HG02852 (cell line): Measurements from ENCODE around the gene EIF3F.
"Not testable (repeated sequence)": the region's sequence is repeated elsewhere in the genome, so short reads cannot be mapped to it uniquely, and the experiment has no call there.

Experiments used
- ATAC-seq: cut with Tn5 transposase; IDR thresholded peaks from one replicate; pipeline ENCODE4 v1.9.1; 2021; ENCODE audit warnings: mild to moderate bottlenecking, moderate library complexity; ENCODE audit not compliant: unreplicated experiment

Gene EIF3F

DNA sequence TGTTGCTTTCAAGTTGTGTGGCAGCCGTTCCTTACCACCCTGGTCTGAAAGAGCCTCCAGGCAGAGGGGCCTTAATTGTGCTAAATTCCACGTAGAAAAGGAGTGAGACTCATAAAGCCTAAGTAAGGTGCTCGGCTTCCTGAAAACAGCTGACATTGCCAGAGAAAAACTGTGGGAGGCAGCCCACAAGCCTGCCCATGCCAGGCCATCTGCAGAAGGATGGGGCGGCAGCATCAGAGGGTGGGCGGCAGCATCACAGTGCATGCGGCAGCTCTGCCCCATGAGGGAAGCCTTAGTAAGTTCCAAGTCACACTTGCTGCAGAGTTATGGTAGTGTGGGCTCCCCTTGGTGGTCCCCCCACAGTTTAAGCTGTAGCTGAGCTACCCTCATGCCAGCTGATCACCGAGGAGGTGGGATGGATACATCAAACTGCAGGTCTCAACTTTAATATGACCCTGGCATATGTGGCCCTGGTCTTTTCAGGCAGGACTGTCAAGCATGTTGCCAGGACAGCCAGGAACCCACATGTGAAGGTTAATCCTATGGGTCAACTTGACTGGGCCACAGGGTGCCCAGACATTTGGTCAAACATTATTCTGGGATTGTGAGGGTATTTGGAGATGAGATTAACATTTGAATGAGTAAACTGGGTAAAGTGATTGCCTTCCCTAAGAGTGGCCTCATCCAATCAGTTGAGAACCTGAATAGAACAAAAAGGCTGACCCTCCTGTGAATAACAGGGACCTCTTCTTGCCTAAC is 3.1 kb upstream of the EIF3F start:
- ATAC-seq: no peak

DNA sequence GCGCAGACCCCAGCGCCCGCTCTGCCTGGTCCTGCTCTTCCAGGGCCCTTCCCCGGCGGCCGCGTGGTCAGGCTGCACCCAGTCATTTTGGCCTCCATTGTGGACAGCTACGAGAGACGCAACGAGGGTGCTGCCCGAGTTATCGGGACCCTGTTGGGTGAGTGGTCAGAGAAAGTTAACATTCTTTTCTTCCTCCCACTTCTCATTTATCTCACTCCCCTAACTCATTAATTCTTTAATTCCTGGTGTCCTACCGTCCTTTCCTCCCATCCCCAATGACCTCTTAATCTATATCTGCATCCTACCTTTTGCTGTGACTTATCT is 385 bp downstream of the EIF3F start:
- not testable (repeated sequence) for ATAC-seq

- ATAC-seq: no peak
These were observed 7.6 kb downstream of the EIF3F start for GRCh38 chr11:7994581-7995278.

GRCh38 chr11:7999795-8000194 is 12.7 kb downstream of the EIF3F start:
- ATAC-seq: no peak

DNA sequence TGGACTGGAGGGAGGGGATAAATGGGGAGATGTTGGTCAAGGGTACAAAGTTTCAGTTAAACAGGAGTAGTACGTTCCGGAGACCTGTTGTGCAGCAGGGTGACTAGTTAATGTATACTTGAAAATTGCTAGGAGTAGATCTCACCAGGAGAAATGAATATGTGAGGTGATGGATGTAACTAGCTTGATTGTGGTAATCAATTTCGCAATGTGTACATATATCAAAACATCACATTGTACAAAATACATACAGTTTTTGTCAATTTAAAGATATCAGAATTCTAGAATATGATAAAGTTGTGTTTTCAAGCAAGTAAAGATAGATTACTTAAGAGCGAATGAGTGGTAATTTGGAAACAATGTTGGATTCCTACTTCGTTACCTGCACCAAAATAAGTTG is 13.3 kb downstream of the EIF3F start:
- no peak for ATAC-seq

DNA sequence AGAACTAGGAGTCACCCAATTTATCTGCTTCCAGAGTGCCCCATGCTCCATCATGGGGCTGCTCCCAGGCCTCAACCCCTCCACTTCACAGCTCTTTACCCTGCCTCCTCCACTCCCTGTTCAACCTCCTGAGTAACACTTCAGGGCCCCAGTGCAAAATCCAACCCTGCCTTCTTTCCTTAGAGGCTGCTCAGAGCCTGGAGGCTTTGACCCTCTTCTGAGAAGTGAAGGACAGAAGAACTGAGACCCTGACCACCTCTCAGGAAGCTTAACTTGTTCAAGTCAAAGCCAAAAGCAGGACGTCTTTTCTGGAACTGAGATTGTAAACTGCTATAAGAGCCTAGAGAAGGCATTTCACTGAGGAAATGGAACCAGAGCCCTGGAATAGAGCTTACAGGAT is 15.5 kb downstream of the EIF3F start:
- ATAC-seq: no peak

- ATAC-seq: no peak
These were observed 16.1 kb downstream of the EIF3F start for GRCh38 chr11:8003187-8003586.

DNA sequence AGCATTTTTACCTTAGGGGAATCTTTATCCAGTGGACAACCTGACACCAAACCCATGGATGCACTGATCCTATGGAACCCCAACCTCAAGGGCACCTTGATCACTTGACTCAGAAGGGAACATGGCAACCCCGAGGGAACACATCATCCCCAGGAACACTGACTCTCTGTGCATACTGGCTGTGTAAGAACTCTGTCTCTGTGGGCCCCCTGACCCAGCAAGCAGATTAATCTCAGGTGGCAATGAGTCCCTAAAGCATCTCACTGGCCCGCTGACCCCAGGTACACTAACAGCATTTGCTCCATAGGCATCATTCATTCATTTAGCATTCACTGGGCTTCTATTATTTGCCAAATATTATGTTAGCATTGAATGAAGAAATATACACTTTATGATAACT is 16.9 kb downstream of the EIF3F start:
- no peak for ATAC-seq

DNA sequence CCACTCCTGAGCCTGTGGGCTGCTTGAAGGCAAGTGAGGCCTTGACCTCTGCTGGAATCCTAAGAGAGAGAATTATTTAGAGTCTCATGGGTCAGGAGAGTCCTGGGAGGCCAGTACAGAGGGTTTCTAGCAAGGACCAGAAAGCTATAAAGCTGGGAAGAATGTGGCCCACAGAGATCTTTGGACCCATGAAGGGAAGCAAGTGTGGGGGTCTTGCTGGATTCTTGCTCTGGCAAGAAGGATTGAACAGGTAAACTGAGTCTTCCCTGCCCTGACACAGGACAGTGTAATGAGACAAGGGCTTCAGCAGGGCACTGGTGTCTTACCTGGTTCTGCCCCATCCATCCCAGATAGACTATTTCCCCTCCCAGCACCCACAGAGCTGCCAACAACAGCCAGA is 18.4 kb downstream of the EIF3F start:
- ATAC-seq: no peak

GRCh38 chr11:8006349-8006977 is 19.3 kb downstream of the EIF3F start:
- ATAC-seq: peak; percentile 82

DNA sequence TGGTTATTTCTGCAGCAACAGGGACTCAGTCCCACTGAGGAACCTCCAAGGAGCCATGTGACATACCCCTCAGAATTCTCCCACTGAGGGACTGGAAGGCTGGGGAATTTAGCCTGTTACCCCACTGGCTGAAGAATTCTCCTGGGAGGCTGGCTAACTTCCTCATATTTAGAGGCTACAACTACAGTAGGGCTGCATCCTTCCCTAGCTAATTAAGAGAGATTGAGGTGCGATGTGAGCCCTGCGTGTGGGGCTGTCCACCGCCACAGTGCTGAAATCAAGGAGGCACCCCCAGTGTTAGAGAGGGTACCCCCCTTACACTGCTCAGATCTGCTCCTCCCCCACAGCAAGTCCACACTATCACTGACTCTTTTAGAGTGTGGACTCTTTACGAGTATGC is 21.1 kb downstream of the EIF3F start:
- ATAC-seq: no peak

- no peak for ATAC-seq
These were observed 22.7 kb downstream of the EIF3F start for GRCh38 chr11:8009856-8010255.

- ATAC-seq: no peak
These were observed 24.2 kb downstream of the EIF3F start for GRCh38 chr11:8011371-8011770.

- no peak for ATAC-seq
These were observed 24.9 kb downstream of the EIF3F start for GRCh38 chr11:8011981-8012444.

- ATAC-seq: no peak
These were observed 26.7 kb downstream of the EIF3F start for GRCh38 chr11:8013833-8014232.

GRCh38 chr11:8015753-8016239 is 28.7 kb downstream of the EIF3F start:
- ATAC-seq: no peak

DNA sequence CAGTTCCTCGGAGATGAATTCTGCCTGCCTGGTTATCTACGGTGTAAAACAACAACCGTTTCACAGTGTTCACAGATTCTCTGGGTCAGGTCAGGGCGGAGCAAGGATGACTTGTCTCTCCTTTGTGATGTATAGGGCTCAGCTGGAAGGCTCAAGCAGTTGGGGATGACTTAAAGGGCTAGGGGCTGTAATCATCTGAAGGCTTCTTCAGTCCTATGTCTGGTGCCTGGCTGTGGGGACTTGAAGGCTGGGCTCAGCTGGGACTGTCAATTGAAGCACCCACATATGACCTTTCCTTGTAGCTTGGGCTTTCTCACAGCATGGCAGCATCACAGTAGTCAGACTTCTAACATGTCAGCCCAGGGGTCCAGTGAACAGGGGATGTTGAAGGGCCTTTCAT is 29.3 kb downstream of the EIF3F start:
- ATAC-seq: no peak

- ATAC-seq: no peak
These were observed 29.9 kb downstream of the EIF3F start for GRCh38 chr11:8017071-8017470.

DNA sequence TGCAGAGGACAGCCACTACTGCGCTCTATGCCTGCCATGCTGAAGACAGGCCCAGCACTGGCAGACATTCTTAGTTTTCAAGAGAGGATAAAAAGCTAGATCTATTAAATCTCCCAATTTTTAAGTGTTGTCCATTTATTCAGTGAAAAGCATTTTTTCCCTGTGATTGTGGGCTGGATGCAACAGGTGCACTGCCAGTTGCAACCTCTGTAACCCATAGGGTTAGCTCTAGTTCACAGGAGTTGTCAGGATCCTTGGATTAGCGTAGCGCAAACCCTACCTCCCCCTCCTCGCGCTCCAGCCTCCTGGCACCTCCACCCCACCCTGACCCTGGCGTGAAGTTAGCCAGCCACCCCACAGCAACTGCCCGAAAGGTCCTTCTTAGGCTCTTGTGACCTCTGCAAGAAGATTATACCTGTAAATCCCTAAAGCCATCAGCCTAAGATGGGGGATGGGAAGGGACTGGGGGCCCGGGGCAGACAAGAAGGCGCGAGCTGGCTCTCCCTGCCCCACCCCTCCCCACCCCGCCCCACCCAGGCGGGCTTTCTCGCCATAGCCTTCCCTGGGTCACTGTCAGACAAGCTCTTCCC is 30.9 kb downstream of the EIF3F start:
- ATAC-seq: no peak

DNA sequence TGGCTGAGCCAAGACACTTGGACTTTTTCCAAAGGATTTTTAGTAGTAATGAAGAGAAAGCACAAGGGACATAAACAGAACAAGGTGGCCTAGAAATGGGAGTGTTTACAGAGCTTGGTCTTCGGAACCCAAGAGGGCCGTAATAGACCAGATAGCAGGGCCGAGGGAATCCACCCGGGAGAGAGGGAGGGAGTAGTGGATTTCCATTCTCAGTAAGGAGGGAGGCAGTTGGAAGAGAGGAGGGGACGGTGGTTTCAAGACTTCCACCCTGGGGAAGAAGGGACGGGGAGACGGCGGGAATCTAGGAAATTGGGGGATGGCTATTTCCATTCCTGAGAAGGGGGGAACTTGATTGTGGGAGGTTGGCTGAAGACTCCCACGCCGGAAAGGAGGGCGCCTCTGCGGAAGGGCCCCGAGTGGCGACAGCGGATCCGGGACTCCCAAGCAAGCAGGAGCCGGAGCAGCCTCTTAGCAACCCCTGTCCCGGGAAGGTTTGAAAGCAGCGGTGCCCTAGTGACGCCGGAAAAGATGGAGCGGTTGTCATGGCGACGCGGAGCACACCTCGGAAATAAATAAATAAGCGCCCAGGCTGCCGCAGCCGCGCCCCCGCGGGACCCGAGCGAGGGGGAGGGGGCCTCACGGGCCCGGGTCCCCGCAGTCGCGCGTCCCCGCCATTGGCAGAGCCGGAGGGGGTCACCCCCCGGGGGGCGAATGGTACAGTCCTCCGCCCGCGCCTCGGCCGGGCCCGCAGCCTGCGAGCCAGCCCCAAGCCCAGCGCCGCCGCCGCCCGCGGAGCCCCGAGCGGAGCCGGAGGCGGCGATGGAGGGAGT is 31.6 kb downstream of the EIF3F start:
- no peak for ATAC-seq
